Breast epithelium (tissue), 4 donors: ENCODE results near the gene CYTH4. TPM values are rescaled to one million over a fixed set of nuclear protein-coding genes. Genes with fewer than 3 reads are reported as not detected.

Source experiments
- DNase-seq, 2 donors: peaks; one replicate each; pipeline ENCODE4 v3.0.0-alpha.2; 2019; ENCODE audit warnings: low spot score in 2 of 2
- H3K27ac ChIP-seq, 2 donors: fragments of 200-600 bp; sonication (generic) in 1 of 2; one replicate each; pipeline ENCODE4 v1.5.1; 2016 to 2019; ENCODE audit warnings: mild to moderate bottlenecking in 1 of 2
- H3K27me3 ChIP-seq, 2 donors: fragments of 200-600 bp; sonication (generic) in 1 of 2; one replicate each; pipeline versions ENCODE4 v1.5.1 to v1.6.0; 2017 to 2019; ENCODE audit warnings: control low read depth in 1 of 2, mild to moderate bottlenecking in 1 of 2
- H3K36me3 ChIP-seq: fragments of 200-600 bp; one replicate; pipeline ENCODE4 v1.5.1; 2019
- H3K4me1 ChIP-seq, 2 donors: fragments of 200-600 bp; sonication (generic); one replicate each; pipeline ENCODE4 v1.5.1; 2016 to 2019; ENCODE audit warnings: control low read depth in 1 of 2
- H3K4me3 ChIP-seq, 3 donors: fragments of 200-600 bp; sonication (generic); 1 replicate in 2 of 3; 2 replicates in 1 of 3; pipeline ENCODE4 v1.5.1; 2016 to 2019; ENCODE audit warnings: mild to moderate bottlenecking in 3 of 3, moderate library complexity in 2 of 3
- H3K9me3 ChIP-seq, 2 donors: fragments of 200-600 bp; sonication (generic) in 1 of 2; one replicate each; pipeline ENCODE4 v1.5.1; 2016 to 2019; ENCODE audit warnings: control low read depth in 1 of 2
- POLR2A ChIP-seq: fragments of 450-650 bp; IDR thresholded peaks from one replicate; pipeline ENCODE4 v1.6.1; 2016; ENCODE audit warnings: antibody characterized with exemption, mild to moderate bottlenecking, moderate library complexity
- POLR2AphosphoS5 ChIP-seq, 3 donors: sonication (generic); formaldehyde crosslinking; IDR thresholded peaks; one replicate each; pipeline ENCODE4 v1.6.1; 2017; ENCODE audit warnings: antibody characterized with exemption in 3 of 3
- intact Hi-C: fragments of 100-400 bp; cut with DNase I; formaldehyde crosslinking; loops from one replicate; pipeline ENCODE4 v1.15.1; 2023; ENCODE audit warnings: low total_unique reads
- total RNA-seq, 3 donors: library from RNA; depleted of rRNA; stranded (reverse); fragments of >200 nt; gene quantifications; one replicate each; pipeline ENCODE4 v1.1.0, GENCODE V29; 2016
- TF ChIP-seq, protein P1 (sequence below), 3 donors: fragments of 450-650 bp; IDR thresholded peaks; one replicate each; pipeline ENCODE4 v1.5.1; 2016 to 2017; ENCODE audit warnings: antibody characterized with exemption in 3 of 3, mild to moderate bottlenecking in 3 of 3, moderate library complexity in 3 of 3

CYTH4 gene
- total RNA-seq, 3 donors from 2014 or later = 6.9 to 25.1 (median 10.5) TPM

- no peak for DNase-seq
These were observed 70.2 kb downstream of the CYTH4 start for GRCh38 chr22:37352481-37352880.

DNA sequence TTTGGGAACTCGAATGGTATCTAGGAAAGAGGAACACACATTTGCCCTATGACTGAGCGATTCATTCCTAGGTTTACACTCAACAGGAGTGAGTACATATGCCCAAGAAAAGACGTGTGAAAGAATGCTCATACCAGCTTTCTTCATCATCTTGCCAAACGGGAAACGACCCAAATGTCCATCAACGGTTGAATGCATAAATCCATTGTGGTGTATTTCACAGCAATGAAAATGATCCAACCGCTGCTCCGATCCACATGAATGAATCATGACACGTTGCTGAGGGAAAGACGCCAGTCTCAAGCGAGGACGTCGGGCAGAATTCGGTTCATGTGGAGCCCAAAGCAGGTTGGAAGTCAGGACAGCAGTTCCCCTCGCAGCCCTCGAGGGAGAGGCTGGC is 71.5 kb downstream of the CYTH4 start:
- H3K27me3 ChIP-seq = peaks cover 0 to 5% of the 10 kb centered on the region in 2 donors

More at GRCh38 chr22:37352481-37352880, 70.2 kb downstream of the CYTH4 start:
- Histone ChIP-seq H3K4me3 (no peak overlapping the region), H3K4me1 (no peaks in the 10 kb centered on the region), H3K36me3 (no peaks in the 10 kb centered on the region), H3K27me3 (peaks cover 0 to 5% of the 10 kb centered on the region in 2 donors), H3K9me3 (no peaks in the 10 kb centered on the region), H3K27ac (no peak overlapping the region)
- intact Hi-C loops = no loop called here
- TF ChIP-seq POLR2AphosphoS5 (IDR thresholded peaks at IDR 0.05) = no peak
- TF ChIP-seq POLR2A = no peak
- TF ChIP-seq, protein P1, sequence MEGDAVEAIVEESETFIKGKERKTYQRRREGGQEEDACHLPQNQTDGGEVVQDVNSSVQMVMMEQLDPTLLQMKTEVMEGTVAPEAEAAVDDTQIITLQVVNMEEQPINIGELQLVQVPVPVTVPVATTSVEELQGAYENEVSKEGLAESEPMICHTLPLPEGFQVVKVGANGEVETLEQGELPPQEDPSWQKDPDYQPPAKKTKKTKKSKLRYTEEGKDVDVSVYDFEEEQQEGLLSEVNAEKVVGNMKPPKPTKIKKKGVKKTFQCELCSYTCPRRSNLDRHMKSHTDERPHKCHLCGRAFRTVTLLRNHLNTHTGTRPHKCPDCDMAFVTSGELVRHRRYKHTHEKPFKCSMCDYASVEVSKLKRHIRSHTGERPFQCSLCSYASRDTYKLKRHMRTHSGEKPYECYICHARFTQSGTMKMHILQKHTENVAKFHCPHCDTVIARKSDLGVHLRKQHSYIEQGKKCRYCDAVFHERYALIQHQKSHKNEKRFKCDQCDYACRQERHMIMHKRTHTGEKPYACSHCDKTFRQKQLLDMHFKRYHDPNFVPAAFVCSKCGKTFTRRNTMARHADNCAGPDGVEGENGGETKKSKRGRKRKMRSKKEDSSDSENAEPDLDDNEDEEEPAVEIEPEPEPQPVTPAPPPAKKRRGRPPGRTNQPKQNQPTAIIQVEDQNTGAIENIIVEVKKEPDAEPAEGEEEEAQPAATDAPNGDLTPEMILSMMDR (IDR thresholded peaks at IDR 0.05) = no peak

DNA sequence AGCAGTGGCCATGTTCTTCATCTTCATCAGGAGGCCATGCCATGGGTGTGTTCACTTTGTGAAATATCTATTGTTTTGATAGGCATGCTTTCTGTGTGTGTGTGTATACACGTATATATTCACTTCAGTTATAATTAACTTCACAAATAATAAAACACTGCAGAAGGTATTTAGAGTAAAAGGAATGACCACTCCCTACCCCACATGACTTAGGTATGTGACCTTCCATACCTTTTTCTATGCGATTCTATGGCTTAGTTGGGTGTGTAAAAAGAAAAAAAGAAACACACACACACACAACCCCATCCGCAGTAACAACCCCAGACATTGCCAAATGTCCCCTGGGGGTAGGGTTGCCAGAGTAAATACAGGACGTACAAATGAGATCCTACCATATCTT is 72.0 kb downstream of the CYTH4 start:
- H3K4me3 ChIP-seq = no peak overlapping the region
- peaks cover 0 to 5% of the 10 kb centered on the region in 2 donors for H3K27me3 ChIP-seq
- H3K27ac ChIP-seq = no peak overlapping the region
- no peak for DNase-seq
- H3K9me3 ChIP-seq = no peaks in the 10 kb centered on the region
- intact Hi-C loops = no loop called here
- H3K4me1 ChIP-seq = no peaks in the 10 kb centered on the region
- no peaks in the 10 kb centered on the region for H3K36me3 ChIP-seq
- TF ChIP-seq POLR2AphosphoS5 (IDR thresholded peaks at IDR 0.05) (no peak), POLR2A (no peak)
- TF ChIP-seq, protein P1 (IDR thresholded peaks at IDR 0.05) = no peak

More for the DNA sequence above, 71.5 kb downstream of the CYTH4 start:
- no peak for DNase-seq
- intact Hi-C loops = loop anchor here (1.0 kb wide), 1 partner anchor 9 kb away; no protein-coding TSS in a partner anchor
- Histone ChIP-seq H3K4me3 (no peak overlapping the region), H3K9me3 (no peaks in the 10 kb centered on the region), H3K36me3 (no peaks in the 10 kb centered on the region), H3K27ac (no peak overlapping the region), H3K4me1 (no peaks in the 10 kb centered on the region)
- TF ChIP-seq, protein P1 (IDR thresholded peaks at IDR 0.05) = no peak
- TF ChIP-seq POLR2AphosphoS5 (IDR thresholded peaks at IDR 0.05) = no peak
- no peak for TF ChIP-seq POLR2A

DNA sequence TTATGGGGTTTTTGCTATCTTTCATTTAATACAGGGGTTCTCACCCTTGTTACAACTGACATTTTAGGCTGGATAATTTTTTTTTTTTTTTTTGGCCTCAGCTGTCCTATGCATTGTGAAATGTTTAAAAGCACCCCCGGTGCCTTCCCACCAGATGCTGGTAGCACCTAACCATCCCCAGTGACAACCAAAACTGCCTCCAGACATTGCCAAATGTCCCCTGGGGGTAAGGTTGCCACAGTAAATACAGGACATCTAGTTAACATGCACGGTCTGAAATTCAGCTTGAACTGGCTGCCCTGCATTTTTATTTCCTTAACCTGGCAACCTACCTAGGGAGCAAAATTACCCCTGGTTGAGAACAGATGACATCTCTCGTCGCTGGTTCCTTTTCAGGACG is 72.4 kb downstream of the CYTH4 start:
- intact Hi-C loops = no loop called here
- Histone ChIP-seq H3K27me3 (peaks cover 0 to 5% of the 10 kb centered on the region in 2 donors), H3K36me3 (no peaks in the 10 kb centered on the region), H3K9me3 (no peaks in the 10 kb centered on the region), H3K4me1 (no peaks in the 10 kb centered on the region), H3K27ac (no peak overlapping the region), H3K4me3 (no peak overlapping the region)
- TF ChIP-seq POLR2AphosphoS5 (IDR thresholded peaks at IDR 0.05) (no peak), POLR2A (no peak)
- TF ChIP-seq, protein P1 (IDR thresholded peaks at IDR 0.05) = no peak
- no peak for DNase-seq

- Histone ChIP-seq H3K9me3 (no peaks in the 10 kb centered on the region), H3K27ac (no peak overlapping the region), H3K4me1 (no peaks in the 10 kb centered on the region), H3K36me3 (no peaks in the 10 kb centered on the region), H3K27me3 (peaks cover 0 to 5% of the 10 kb centered on the region in 2 donors), H3K4me3 (no peak overlapping the region)
- TF ChIP-seq, protein P1 (IDR thresholded peaks at IDR 0.05) = no peak
- TF ChIP-seq POLR2A (no peak), POLR2AphosphoS5 (IDR thresholded peaks at IDR 0.05) (no peak)
- no peak for DNase-seq
- intact Hi-C loops = no loop called here
These were observed 72.9 kb downstream of the CYTH4 start for GRCh38 chr22:37355174-37355573.
